ENCODE measurements around the gene DGKH.
"Not testable (repeated sequence)": the region's sequence is repeated elsewhere in the genome, so short reads cannot be mapped to it uniquely, and the experiment has no call there.

Gene DGKH

DNA sequence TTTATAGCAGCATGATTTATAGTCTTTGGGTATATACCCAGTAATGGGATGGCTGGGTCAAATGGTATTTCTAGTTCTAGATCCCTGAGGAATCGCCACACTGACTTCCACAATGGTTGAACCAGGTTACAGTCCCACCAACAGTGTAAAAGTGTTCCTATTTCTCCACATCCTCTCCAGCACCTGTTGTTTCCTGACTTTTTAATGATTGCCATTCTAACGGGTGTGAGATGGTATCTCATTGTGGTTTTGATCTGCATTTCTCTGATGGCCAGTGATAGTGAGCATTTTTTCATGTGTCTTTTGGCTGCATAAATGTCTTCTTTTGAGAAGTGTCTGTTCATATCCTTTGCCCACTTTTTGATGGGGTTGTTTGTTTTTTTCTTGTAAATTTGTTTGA lies 114.9 kb downstream of the DGKH start:
- DNase-seq (ENCODE audit: low read depth in 3 of 3): not testable (repeated sequence)

DNA sequence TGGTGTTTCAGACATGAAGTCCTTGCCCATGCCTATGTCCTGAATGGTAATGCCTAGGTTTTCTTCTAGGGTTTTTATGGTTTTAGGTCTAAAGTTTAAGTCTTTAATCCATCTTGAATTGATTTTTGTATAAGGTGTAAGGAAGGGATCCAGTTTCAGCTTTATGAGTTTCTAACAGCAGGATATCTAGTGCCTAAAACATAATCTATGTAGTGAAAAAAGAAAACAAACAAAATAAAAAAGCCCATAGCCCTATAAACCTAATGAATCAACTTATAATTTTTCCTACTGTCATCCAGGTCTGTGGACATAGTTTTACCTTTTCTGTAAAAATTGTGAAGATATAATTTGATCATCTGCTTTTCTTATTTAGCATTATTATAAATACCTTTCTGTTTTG lies 115.5 kb downstream of the DGKH start:
- not testable (repeated sequence) for DNase-seq (ENCODE audit: low read depth in 3 of 3)

DNA sequence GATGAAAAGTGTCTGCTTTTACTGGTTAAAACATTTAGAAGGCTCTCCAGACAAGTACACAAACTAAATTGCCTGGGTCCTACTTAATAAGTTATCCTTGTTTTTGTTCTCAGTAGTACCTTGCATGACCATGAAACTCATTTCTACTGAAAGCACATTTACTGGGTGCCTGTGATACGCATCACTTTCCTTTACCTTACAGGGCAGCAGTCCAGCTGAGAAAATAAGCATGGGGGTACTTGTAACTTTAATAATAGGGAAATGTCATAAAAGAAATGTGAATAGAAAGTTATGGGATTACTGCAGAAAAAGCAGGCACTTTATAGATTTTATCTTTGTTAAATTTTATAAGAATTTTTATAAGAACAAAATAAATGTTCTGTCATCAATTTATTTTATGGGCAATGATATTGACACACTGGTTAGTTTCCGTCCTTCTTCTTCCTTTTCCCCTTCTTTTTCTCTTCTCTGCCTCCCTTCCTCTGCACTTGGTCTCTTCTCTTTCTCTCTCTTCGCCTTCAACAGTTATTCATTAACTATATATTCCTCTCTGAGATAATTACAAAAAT lies 116.2 kb downstream of the DGKH start:
- DNase-seq (ENCODE audit: low read depth in 3 of 3): no peak

DNA sequence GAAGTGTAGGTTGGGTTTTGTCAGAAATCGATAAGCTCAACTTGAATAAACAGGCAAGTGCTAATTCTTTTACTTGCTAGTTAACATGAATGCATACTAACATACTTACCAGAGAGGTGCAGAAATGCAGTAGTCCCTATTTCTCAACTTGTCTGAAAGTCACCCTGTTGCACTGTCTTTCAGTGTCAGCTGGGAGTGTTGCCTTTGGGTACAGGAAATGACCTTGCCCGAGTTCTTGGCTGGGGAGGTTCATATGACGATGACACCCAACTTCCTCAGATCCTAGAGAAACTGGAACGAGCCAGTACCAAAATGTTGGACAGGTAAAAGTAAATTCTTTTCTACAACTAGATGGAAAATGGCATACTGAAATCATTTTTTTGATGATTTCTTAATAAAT lies 120.0 kb downstream of the DGKH start:
- no peak for DNase-seq (ENCODE audit: low read depth in 3 of 3)

DNA sequence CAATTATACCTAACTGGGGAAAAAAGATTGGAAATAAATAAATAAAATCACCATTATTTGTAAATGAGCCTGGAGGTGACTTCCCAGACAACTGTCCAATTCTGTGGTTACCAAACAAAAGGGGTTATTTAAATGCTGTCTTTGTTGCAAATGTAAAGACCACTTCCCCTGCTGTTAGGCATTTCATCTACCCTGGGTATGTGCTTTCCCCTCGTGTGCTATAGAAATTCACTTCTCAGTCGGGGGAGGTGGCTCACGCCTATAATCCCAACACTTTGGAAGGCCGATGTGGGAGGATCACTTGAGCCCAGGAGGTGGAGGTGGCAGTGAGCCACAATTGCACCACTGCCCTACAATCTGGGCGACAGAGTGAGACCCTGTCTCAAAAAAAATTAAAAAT lies 121.6 kb downstream of the DGKH start:
- DNase-seq (ENCODE audit: low read depth in 3 of 3): no peak

DNA sequence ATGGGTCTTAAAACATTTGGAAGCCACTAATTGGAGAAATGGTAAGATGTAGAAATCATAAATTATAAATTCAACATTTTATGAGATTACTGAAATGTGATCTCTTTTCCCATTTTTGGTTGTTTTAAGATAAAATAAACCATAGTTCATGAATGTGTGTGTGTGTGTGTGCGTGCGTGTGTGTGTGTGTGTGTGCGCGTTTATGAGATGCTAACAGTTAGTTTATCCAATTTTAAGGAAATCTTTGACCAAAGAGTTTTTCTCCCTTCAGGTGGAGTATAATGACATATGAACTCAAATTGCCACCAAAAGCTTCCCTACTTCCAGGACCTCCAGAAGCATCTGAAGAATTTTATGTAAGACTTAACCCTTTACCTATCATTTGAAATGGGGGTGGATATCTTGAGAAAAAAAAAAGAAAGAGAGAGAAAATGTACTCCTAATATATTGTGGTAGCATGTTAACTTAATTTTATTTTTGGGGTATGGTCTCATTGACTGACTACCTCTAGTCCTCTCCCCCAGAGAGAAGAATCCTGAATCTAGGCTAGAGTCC lies 125.4 kb downstream of the DGKH start:
- DNase-seq (ENCODE audit: low read depth in 3 of 3): no peak

DNA sequence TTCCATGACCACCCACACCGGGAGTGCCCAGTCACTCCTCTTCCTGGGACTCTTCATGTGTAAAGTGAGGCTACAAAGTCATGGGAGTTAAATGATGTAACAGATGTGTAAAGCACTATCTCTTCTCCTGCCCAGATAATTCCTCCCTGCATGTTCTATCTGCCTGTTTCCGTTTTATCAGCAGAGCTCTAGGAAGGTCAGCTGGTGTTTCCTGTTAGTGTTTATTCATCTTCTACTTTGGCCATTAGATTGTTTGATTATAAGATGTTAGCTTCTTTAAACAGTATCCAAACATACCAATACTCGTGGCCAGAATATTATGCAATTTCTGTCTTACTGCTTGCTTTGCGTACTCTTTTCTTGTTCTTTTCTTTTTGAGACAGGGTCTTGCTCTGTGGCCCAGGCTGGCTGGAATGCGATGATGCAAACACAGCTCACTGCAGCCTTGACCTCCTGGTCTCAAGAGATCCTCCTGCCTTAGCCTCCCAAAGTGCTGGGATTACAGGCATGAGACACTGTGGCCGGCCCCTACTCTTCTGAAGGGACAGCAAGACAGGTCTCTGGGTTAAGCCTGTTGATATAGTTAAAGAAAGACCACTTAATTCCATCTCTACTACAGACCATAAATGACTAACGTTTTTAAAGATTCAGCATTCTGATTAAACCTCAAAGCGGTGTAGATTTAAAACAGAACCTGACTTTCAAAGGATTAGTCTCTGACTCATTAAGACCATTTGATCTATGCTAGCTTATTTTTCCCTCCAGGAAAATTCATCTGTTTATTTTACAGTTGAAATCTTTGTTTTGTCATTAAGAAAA lies 126.1 kb downstream of the DGKH start:
- DNase-seq (ENCODE audit: low read depth in 3 of 3): no peak

DNA sequence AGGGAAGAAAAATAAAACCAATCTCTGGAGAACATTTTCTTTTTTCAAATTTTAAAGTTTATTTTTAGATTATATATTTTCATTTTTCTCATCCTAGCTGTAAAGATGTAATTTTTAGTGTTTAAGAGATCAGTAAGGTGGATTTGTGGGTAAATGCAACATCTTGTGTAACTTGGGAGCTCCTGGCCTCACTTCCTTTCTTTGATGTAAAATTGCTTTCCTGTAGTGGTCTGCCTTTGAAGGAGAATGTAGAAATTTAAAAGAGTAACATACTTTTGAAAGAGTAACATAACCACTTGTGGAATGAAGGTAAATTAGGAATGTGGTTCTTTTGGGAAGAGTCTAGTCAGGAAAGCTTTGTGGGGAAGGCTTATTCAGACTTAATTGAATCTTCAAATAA lies 127.8 kb downstream of the DGKH start:
- DNase-seq (ENCODE audit: low read depth in 3 of 3): no peak

DNA sequence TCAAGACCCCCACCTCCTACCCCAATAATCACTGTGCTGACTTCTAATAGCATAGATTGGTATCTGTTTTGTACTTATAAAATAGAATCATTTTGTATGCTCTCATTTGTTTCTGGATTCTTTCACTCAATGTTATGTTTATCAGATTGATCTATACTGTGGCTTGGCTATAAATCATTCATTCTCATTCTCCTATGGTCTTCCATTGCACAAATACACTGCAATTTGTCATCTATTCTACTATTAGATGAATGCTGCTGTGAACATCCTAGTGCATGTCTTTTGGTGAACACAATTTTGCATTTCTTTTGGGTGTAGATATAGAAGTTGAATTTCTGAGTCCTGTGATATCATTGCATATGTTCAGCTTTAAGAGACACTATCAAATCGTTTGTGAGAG lies 128.7 kb downstream of the DGKH start:
- DNase-seq (ENCODE audit: low read depth in 3 of 3): no peak

DNA sequence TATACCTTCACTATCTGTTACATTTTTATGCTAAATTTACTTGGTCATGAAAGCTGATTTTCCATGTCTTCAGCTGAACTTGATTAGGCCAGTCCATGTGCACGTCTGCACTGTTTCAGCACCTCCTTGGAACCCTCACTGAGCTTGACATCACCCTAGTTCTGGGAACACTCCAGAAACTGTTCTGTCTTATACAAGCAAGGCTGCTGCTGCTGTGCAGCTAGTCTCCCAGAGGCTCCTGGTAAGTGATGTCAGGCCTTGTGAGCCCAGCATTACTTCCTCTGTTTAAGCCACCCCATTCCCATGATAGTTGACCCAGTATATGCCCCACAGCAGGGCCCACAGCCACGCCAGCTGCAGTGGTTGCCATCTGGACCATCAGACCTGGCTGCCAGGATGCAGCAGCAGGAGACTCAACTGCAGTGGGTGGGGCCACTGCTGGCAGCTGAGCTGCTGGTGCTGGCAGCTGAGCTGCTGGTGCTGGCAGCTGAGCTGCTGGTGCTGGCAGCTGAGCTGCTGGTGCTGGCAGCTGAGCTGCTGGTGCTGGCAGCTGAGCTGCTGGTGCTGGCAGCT lies 133.0 kb downstream of the DGKH start:
- DNase-seq (ENCODE audit: low read depth in 3 of 3): no peak

DNA sequence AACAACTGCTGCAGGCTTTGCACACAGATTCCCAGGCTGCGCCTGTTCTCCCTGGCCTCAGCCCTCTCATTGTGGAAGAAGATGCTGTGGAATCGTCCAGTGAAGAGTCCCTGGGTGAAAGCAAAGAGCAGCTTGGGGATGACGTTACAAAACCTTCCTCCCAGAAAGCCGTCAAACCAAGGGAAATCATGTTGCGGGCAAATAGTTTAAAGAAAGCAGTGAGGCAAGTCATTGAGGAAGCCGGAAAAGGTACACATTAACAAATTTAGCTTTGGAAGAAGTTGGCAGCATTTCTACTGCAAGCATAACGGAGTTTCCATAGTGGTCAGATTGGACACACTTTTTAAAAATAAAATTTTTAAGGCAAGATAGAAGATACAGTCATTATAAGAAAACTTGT lies 140.6 kb downstream of the DGKH start:
- no peak for DNase-seq (ENCODE audit: low read depth in 3 of 3)

DNA sequence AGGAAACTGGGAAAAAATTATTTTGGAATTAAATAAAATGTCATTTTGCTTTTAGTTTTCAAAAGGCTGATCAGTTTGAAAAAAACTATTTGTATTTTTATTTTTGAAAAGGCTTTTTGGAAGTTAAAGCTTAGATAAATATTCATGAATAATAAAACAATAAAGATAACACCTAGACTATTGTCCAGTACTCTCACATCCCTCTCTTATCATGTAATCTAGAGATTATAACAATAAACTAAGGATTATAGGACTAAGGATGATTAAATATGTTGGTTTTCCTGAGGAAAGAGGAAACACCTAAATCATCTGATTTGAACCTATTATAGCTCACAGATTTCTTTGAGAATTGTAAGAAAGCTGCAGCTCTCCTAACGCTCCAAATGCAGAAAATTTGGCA lies 142.1 kb downstream of the DGKH start:
- DNase-seq (ENCODE audit: low read depth in 3 of 3): no peak

DNA sequence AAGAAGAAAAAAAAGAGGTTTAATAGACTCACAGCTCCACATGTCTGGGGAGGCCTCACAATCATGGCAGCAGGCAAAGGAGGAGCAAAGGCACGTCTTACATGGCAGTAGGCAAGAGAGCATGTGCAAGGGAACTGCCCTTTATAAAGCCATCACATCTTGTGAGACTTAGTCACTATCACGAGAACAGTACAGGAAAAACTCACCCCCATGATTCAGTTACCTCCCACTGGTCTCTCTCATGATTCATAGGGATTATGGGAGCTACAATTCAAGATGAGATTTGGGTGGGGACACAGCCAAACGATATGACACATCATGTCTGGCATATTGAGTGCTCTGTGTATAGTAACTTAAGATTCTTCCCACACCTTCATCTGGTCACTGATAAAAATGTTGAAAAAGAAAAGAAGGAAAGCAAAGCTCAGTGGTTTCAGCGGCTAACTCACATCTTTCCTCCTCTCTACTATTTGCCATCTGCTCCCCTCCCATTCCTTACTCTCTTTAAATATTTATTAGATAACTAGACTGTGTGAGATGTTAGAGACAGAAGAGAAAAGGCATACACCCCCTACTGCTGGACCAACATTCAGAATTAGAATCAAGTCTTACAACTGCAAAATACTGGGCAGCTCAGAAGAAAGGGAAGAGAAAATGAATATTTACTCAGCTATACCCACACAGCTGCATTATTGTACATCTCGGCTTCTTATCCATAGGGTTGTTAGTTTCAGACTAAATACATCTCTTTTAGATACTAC lies 163.4 kb downstream of the DGKH start:
- no peak for DNase-seq (ENCODE audit: low read depth in 3 of 3)

DNA sequence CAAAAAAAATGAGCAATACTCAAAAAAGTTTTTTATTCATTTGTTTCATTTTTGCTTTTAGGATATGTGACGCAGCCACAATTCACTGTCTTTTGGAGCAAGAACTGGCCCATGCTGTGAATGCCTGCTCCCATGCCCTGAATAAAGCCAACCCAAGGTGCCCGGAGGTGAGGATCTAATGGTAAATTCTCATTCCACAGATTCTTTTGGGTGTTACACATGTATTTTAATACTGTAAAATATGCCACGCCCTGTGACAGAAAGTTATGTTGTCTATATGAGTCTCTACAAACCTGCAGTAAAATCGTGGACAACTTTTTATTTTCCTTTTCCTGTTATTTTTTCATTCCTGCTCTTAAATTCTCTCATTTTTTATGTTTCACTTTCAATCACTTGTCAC lies 166.0 kb downstream of the DGKH start:
- DNase-seq (ENCODE audit: low read depth in 3 of 3): no peak

DNA sequence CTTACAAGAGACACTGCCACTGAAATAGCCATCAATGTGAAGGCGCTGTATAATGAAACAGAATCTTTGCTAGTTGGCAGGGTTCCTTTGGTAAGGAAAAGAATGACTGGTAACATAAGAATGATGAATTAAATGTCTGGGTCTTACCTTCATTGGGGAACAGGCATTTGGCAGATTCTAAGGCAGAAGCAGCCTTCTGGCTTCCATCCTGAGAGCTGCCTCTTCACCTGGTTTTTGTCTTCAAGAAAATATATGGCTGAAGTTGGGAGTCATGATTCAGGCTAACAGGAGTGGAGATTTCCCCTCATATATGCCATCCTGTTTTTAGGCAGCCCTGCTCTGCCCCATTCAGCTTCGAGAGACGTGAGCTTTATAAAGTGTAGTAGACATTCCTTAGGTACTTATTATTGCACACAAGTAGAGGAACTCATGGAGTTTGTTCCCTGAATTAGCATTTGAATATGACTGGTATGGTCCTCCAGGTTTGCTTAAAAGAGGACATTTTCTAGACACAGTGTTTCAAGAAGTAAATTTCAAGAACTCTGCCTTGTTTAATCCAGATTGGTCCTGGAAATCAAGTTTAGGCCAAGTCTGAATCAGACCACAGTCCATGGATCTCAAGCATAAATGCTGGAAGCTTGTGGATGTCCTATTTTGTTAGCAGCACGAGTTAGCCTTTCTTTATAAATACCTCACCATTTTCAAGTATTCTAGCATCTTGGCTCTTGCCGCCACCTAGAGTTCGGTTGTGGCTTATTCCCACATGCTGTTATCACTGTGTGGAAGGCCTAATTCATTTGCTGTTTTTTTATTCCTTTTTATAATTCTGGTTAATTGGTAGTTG lies 167.4 kb downstream of the DGKH start:
- peak in 1 of 3 experiments; percentile 7 for DNase-seq (ENCODE audit: low read depth in 3 of 3)

DNA sequence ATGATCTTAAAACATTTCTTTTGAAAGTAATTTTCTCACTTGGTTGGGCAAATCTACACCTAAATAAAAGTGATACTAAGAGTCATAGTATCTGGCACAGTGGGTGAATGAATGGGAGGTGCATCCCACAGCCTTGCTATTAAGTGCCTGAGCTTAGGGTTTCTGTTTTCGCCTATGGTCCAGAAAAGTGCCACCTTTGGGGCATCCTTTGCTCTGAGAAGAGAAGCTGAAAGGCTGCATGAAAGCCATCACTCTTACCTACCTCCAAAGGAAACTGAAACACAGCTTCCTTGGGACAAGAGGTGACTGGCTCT lies 167.9 kb downstream of the DGKH start:
- DNase-seq (ENCODE audit: low read depth in 3 of 3): no peak

DNA sequence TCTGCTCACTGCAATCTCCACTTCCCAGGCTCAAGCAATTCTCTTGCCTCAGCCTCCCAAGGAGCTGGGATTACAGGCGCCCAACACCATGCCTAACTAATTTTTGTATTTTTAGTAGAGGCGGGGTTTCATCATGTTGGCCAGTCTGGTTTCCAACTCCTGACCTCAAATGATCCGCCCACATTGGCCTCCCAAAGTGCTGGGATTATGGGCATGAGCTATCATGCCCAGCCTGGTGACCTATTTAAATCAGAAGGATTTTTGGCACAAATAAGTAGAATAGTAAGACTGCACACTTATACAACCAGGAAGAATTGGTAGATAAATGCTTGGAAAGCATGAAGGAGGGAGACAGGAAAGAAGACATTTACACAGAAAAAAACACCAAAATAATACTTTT lies 170.1 kb downstream of the DGKH start:
- DNase-seq (ENCODE audit: low read depth in 3 of 3): no peak

DNA sequence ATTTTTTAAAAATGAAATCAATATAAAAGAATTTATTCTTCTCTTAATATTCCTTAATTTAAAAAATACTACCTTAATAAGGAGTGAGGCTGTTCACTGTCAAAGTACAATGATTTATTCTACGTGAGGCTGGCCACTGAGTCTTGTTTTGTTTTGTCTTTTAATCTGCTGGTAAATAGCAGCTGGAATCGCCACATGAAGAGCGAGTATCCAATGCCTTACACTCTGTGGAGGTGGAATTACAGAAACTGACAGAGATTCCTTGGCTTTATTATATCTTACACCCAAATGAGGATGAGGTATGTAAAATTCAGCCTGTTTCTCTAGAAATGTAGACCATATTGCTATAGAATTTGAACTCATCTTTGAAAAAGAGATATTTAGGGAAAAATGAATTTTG lies 170.6 kb downstream of the DGKH start:
- DNase-seq (ENCODE audit: low read depth in 3 of 3): no peak

DNA sequence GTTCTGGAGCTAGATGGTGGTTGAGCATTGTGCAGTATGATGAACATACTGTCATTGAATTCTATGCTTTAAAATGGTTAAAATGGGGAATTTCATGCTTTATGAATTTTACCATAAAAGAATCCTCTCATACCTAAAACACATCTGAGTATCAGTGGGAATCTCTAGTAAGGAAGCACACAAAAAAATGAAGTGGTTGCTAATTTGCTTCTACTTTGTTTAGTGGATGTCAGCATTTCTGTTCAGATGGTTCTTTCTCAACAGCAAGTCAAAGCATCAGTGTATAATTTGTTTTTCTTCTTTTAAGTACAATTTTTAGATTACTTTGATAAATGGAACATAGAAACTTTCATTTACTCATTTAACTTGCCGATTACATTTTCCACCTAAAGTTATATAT lies 171.4 kb downstream of the DGKH start:
- no peak for DNase-seq (ENCODE audit: low read depth in 3 of 3)

DNA sequence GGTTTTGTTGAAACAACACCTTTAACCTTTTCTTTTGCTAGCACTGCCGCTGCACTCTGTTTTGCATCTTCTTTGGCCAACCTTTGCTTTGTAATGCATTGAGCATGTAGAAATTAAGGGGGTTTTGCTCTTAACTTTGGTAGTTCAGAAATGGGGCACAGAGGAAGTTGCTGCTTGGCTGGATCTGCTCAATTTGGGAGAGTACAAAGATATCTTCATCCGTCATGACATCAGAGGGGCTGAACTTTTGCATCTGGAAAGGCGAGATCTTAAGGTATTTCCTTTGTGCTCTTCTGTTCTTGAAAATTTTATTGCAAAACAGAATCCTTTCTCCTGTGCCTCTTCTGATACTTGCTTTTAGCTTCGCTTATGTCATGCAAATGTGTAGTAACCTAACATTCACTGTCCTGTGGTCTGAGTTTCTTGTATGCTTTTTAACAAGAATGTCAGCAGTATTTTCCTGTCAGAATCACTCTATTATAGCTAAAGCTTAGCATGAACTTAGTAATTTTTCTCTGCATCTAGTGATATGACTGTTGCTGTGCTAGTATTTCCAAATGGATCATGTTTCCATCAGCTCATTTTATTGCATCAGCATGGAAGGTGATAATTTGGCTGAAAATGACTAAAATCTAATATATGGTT lies 172.8 kb downstream of the DGKH start:
- no peak for DNase-seq (ENCODE audit: low read depth in 3 of 3)

DNA sequence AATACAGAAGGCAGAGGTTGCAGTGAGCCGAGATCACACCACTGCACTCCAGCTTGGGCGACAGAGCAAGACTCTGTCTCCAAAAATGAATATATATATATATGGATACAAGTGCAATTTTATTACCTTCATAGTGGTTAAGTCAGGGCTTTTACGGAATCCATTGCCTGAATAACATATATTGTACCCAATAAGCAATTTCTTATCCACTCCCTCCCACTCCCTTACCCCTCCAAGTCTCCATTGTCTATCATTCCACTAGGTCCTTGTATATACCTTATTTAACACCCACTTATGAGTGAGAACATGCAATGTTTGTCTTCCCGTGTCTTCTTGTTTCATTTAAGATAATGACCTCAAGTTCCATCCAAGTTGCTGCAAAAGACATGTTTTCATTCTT lies 175.2 kb downstream of the DGKH start:
- no peak for DNase-seq (ENCODE audit: low read depth in 3 of 3)
